HepG2 (cell line): Measurements from ENCODE around the gene TSHZ2. TPM values are rescaled to one million over a fixed set of nuclear protein-coding genes. Genes with fewer than 3 reads are reported as not detected.

Source experiments
- ATAC-seq: fragments of 200-7000 bp; cut with Tn5 transposase; 3 replicates; pipeline ENCODE4 v1.9.1; 2020; ENCODE audit warnings: mild to moderate bottlenecking, moderate library complexity
- BruUV-seq: library from RNA; stranded (reverse); fragments of 400-500 nt; replicated peaks from 2 replicates; lab custom pipeline; 2021; lab: Mats Ljungman, UMichigan
- CTCF ChIA-PET: fragments of 300-600 bp; formaldehyde crosslinking; extraction: SDS; loops from one replicate; lab custom pipeline; 2021; ENCODE audit warnings: low total read pairs, inconsistent platforms, low intra/inter-chr PET ratio; lab: Yijun Ruan, JAX
- POLR2A ChIA-PET: fragments of 350-600 bp; sonication (Branson Sonifier 250); formaldehyde crosslinking; loops from one replicate; lab custom pipeline; 2020; ENCODE audit warnings: antibody characterized with exemption, inconsistent platforms; lab: Yijun Ruan, JAX
- DNase-seq: peaks from one replicate; pipeline ENCODE4 v3.0.0-alpha.2; 2015; ENCODE audit warnings: low spot score
- FAIRE-seq: peaks from 3 replicates; lab custom pipeline; 2011; peaks lifted over from hg19 to GRCh38; lab: Jason Lieb, UNC
- H2AFZ ChIP-seq: one replicate; pipeline ENCODE4 v1.6.1; 2011; ENCODE audit warnings: low read length, inconsistent platforms
- H3K27ac ChIP-seq: fragments of 300-600 bp; 3 replicates; pipeline ENCODE4 v1.8.0; 2011; ENCODE audit warnings: mixed run types, mild to moderate bottlenecking, mixed read lengths, low read length, inconsistent platforms; ENCODE audit not compliant: insufficient read depth; ENCODE audit errors: extremely low read length
- H3K27me3 ChIP-seq, 2 experiments: fragments of 200-600 bp in 1 of 2; 2 replicates in 1 of 2; 3 replicates in 1 of 2; pipeline versions ENCODE4 v1.6.0 to v1.8.0; 2011; ENCODE audit warnings: low read length in 2 of 2, mild to moderate bottlenecking in 2 of 2, moderate library complexity in 2 of 2, inconsistent platforms in 1 of 2; ENCODE audit not compliant: insufficient read depth in 2 of 2, control insufficient read depth in 1 of 2
- H3K36me3 ChIP-seq, 2 experiments: fragments of 200-600 bp in 1 of 2; replicated peaks in 1 of 2; 2 replicates in 1 of 2; 3 replicates in 1 of 2; pipeline versions ENCODE4 v1.5.1 to v1.8.0; 2011; ENCODE audit warnings: low read length in 2 of 2, inconsistent platforms in 1 of 2; ENCODE audit not compliant: insufficient read depth in 2 of 2, control insufficient read depth in 1 of 2
- H3K4me1 ChIP-seq: 2 replicates; pipeline ENCODE4 v1.5.1; 2012; ENCODE audit warnings: low read length, inconsistent platforms; ENCODE audit not compliant: insufficient read depth
- H3K4me2 ChIP-seq: 2 replicates; pipeline ENCODE4 v1.6.0; 2011; ENCODE audit warnings: low read depth, low read length, inconsistent platforms
- H3K4me3 ChIP-seq, 3 experiments: fragments of 200-600 bp in 1 of 3; sonication (generic), shearing (Covaris generic) in 1 of 3; replicated peaks in 1 of 3; 2 replicates each; pipeline ENCODE4 v1.5.1; 2011 to 2016; ENCODE audit warnings: low read length in 3 of 3, inconsistent platforms in 2 of 3, low read depth in 2 of 3, mild to moderate bottlenecking in 2 of 3, control low read depth in 1 of 3, mixed read lengths in 1 of 3; ENCODE audit not compliant: insufficient read depth in 1 of 3
- H3K79me2 ChIP-seq: one replicate; pipeline ENCODE4 v1.6.1; 2011; ENCODE audit warnings: low read length, inconsistent platforms; ENCODE audit not compliant: insufficient read depth
- H3K9ac ChIP-seq: 2 replicates; pipeline ENCODE4 v1.6.0; 2011; ENCODE audit warnings: mild to moderate bottlenecking, low read depth, low read length, inconsistent platforms; ENCODE audit not compliant: insufficient read depth
- H3K9me3 ChIP-seq: 2 replicates; pipeline ENCODE4 v1.5.1; 2012; ENCODE audit warnings: mild to moderate bottlenecking, low read length
- H4K20me1 ChIP-seq: 2 replicates; pipeline ENCODE4 v1.6.0; 2011; ENCODE audit warnings: inconsistent platforms, mild to moderate bottlenecking, low read length, moderate library complexity; ENCODE audit not compliant: insufficient read depth
- CBX1 ChIP-seq: IDR thresholded peaks from one replicate; pipeline ENCODE4 v1.6.1; 2016; ENCODE audit warnings: antibody characterized with exemption, low read depth
- FOXA1 ChIP-seq, 2 experiments: fragments of 450-650 bp in 1 of 2; sonication (generic) in 1 of 2; formaldehyde crosslinking in 1 of 2; IDR thresholded peaks; 2 replicates each; pipeline versions ENCODE4 v1.4.0 to v1.6.1; 2016 to 2020; ENCODE audit warnings: missing genetic modification reagents in 1 of 2
- FOXO1 ChIP-seq: sonication (generic); formaldehyde crosslinking; IDR thresholded peaks from 2 replicates; pipeline ENCODE4 v1.4.0; 2020; ENCODE audit warnings: missing genetic modification reagents
- GATAD2A ChIP-seq: IDR thresholded peaks from 2 replicates; pipeline ENCODE4 v1.6.1; 2016
- HDAC6 ChIP-seq: fragments of 200-600 bp; sonication (generic); IDR thresholded peaks from 2 replicates; pipeline ENCODE4 v1.7.0; 2017; ENCODE audit warnings: mild to moderate bottlenecking, antibody characterized with exemption, low read length, low read depth
- NAIF1 ChIP-seq: sonication (generic); formaldehyde crosslinking; IDR thresholded peaks from 2 replicates; pipeline ENCODE4 v1.5.0; 2020; ENCODE audit warnings: mild to moderate bottlenecking, missing genetic modification reagents, borderline replicate concordance
- NFIC ChIP-seq: IDR thresholded peaks from 2 replicates; pipeline ENCODE4 v1.6.1; 2012; ENCODE audit warnings: mild to moderate bottlenecking, low read length, inconsistent platforms
- POLR2G ChIP-seq: fragments of 200-400 bp; formaldehyde crosslinking; IDR thresholded peaks from 2 replicates; pipeline ENCODE4 v1.6.1; 2018; ENCODE audit warnings: mild to moderate bottlenecking, low read depth, low read length, moderate library complexity
- SMAD9 ChIP-seq: sonication (generic); formaldehyde crosslinking; IDR thresholded peaks from 2 replicates; pipeline ENCODE4 v1.5.1; 2020; ENCODE audit warnings: mild to moderate bottlenecking, missing genetic modification reagents
- SNAPC2 ChIP-seq: sonication (generic); formaldehyde crosslinking; IDR thresholded peaks from 2 replicates; pipeline ENCODE4 v1.8.1; 2022; ENCODE audit warnings: mild to moderate bottlenecking, missing genetic modification reagents
- ZFY ChIP-seq: sonication (generic); formaldehyde crosslinking; IDR thresholded peaks from 2 replicates; pipeline ENCODE4 v1.4.0; 2020; ENCODE audit warnings: missing genetic modification reagents
- ZKSCAN5 ChIP-seq: sonication (generic); formaldehyde crosslinking; IDR thresholded peaks from 2 replicates; pipeline ENCODE4 v1.5.1; 2020; ENCODE audit warnings: mild to moderate bottlenecking, missing genetic modification reagents
- ZNF143 ChIP-seq: sonication (generic); formaldehyde crosslinking; IDR thresholded peaks from 2 replicates; pipeline ENCODE4 v1.4.0; 2020; ENCODE audit warnings: missing genetic modification reagents
- ZNF256 ChIP-seq: sonication (generic); formaldehyde crosslinking; conservative IDR thresholded peaks from 2 replicates; pipeline ENCODE4 v1.4.0; 2020; ENCODE audit warnings: missing genetic modification reagents
- WGBS: methylation state at CpG from one replicate; pipeline ENCODE4 v1.1.6; 2017; ENCODE audit warnings: low lambda C conversion rate; 5-methylcytosine and 5-hydroxymethylcytosine counted together
- in situ Hi-C: cut with HindIII; loops from 2 replicates; pipeline ENCODE4 v1.10.0; 2017; ENCODE audit warnings: low pct_unique_long_range_greater_than_20kb; ENCODE audit not compliant: extremely low pct_ligation_motif_present
- intact Hi-C: fragments of 100-400 bp; cut with micrococcal nuclease; formaldehyde crosslinking; loops from one replicate; pipeline ENCODE4 v1.10.0; 2022; ENCODE audit not compliant: unreplicated experiment
- polyA plus RNA-seq, 8 experiments: library from polyadenylated mRNA; depleted of rRNA in 3 of 8; stranded (reverse) in 7 of 8; unstranded in 1 of 8; fragments of >200 nt; fragmentation: Illumina TruSeq in 4 of 8; extraction: Trizol in 4 of 8; gene quantifications; 2 replicates each; pipeline versions ENCODE4 v1.2.1 to v1.2.3, GENCODE V29; 2011 to 2016; ENCODE audit warnings: low read depth in 4 of 8, missing spikeins in 1 of 8, mixed read lengths in 1 of 8; ENCODE audit not compliant: insufficient read depth in 1 of 8
- total RNA-seq, 5 experiments: library from RNA; depleted of rRNA; stranded (reverse); fragments of >200 nt; fragmentation: Illumina TruSeq; extraction: Trizol; gene quantifications; 2 replicates each; pipeline ENCODE4 v1.2.3, GENCODE V29; 2016; ENCODE audit warnings: low read depth in 1 of 5
- TF ChIP-seq, protein P1 (sequence below): sonication (generic); formaldehyde crosslinking; IDR thresholded peaks from 2 replicates; pipeline ENCODE4 v1.4.0; 2020; ENCODE audit warnings: low read depth, missing genetic modification reagents

The TSHZ2 gene
- total and polyA plus RNA-seq, 2 of the 13 experiments (the other 11 are each of a cell fraction or from before 2014, with no cell fraction given), result 0.01 TPM; not detected in 1

DNA sequence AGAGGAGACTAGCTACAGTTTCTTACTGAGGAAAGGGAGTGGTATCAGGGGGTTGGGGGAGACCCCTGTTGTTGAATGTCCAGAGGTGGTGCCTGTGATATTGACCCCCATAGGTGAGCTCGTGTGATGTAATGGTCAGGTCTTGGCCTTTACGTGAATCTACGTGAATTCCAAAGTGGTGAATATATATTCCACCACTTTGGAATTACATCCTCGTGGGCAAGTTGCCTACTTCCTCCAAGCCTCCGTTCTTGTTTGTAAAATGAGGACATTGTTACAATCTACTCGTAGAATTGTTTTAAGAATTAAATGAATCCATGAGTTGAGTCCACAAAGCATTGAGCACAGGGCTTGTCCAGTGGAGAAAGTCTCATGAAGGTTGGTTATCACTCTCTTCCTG lies 47.3 kb downstream of the TSHZ2 start:
- in situ Hi-C loops, result no loop called here
- no peak for FAIRE-seq
- Histone ChIP-seq H3K27me3 (no peaks in the 10 kb centered on the region), H3K79me2 (no peaks in the 10 kb centered on the region), H2AFZ (no peak overlapping the region)
- no peak for TF ChIP-seq GATAD2A (CRISPR knock-in tag)
- no peak for TF ChIP-seq ZNF143 (CRISPR knock-in tag)
- TF ChIP-seq ZNF256 (CRISPR knock-in tag), result no peak
- TF ChIP-seq, protein P1, sequence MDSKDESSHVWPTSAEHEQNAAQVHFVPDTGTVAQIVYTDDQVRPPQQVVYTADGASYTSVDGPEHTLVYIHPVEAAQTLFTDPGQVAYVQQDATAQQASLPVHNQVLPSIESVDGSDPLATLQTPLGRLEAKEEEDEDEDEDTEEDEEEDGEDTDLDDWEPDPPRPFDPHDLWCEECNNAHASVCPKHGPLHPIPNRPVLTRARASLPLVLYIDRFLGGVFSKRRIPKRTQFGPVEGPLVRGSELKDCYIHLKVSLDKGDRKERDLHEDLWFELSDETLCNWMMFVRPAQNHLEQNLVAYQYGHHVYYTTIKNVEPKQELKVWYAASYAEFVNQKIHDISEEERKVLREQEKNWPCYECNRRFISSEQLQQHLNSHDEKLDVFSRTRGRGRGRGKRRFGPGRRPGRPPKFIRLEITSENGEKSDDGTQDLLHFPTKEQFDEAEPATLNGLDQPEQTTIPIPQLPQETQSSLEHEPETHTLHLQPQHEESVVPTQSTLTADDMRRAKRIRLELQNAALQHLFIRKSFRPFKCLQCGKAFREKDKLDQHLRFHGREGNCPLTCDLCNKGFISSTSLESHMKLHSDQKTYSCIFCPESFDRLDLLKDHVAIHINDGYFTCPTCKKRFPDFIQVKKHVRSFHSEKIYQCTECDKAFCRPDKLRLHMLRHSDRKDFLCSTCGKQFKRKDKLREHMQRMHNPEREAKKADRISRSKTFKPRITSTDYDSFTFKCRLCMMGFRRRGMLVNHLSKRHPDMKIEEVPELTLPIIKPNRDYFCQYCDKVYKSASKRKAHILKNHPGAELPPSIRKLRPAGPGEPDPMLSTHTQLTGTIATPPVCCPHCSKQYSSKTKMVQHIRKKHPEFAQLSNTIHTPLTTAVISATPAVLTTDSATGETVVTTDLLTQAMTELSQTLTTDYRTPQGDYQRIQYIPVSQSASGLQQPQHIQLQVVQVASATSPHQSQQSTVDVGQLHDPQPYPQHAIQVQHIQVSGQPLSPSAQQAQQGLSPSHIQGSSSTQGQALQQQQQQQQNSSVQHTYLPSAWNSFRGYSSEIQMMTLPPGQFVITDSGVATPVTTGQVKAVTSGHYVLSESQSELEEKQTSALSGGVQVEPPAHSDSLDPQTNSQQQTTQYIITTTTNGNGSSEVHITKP (CRISPR knock-in tag), result no peak
- TF ChIP-seq FOXO1 (CRISPR knock-in tag), result no peak
- TF ChIP-seq FOXA1 (IDR thresholded peaks at IDR 0.05), result no peak
- no peak for TF ChIP-seq FOXA1 (CRISPR knock-in tag; IDR thresholded peaks at IDR 0.05)
- TF ChIP-seq ZFY, result no peak
- no peak for TF ChIP-seq ZKSCAN5 (CRISPR knock-in tag)
- no peak for TF ChIP-seq NAIF1 (CRISPR knock-in tag)
- TF ChIP-seq SNAPC2 (CRISPR knock-in tag), result no peak
- no peak for TF ChIP-seq CBX1
- no peak for TF ChIP-seq HDAC6
- TF ChIP-seq NFIC, result no peak
- TF ChIP-seq SMAD9 (CRISPR knock-in tag), result no peak
- no peak for TF ChIP-seq POLR2G
- TF ChIP-seq, all 625 proteins: peak for 0
- H3K36me3 ChIP-seq, result no peaks in the 10 kb centered on the region
- DNase-seq (no peak), ATAC-seq (no peak)
- no peaks in the 10 kb centered on the region for H4K20me1 ChIP-seq
- POLR2A ChIA-PET, result no interaction called here
- BruUV-seq, result no TSS peak
- 36% methylated on average over 6 of the region's 6 CpGs for WGBS
- no peaks in the 10 kb centered on the region for H3K9me3 ChIP-seq
- H3K9ac ChIP-seq, result no peak overlapping the region
- CTCF ChIA-PET, result interaction anchor here (0.6 kb wide), 1 partner anchor 196 kb away, joined by 4 read pairs; no protein-coding TSS in a partner anchor
- H3K27ac ChIP-seq, result no peak overlapping the region
- no peak overlapping the region for H3K4me3 ChIP-seq
- no peaks in the 10 kb centered on the region for H3K4me1 ChIP-seq
- H3K4me2 ChIP-seq, result no peak overlapping the region
- intact Hi-C loops, result no loop called here
